ENCODE measurements around the gene KRTAP10-1. TPM values are rescaled to one million over a fixed set of nuclear protein-coding genes. Genes with fewer than 3 reads are reported as not detected.

KRTAP10-1 gene
- total RNA-seq, 1 experiment from 2014 or later: not detected

DNA sequence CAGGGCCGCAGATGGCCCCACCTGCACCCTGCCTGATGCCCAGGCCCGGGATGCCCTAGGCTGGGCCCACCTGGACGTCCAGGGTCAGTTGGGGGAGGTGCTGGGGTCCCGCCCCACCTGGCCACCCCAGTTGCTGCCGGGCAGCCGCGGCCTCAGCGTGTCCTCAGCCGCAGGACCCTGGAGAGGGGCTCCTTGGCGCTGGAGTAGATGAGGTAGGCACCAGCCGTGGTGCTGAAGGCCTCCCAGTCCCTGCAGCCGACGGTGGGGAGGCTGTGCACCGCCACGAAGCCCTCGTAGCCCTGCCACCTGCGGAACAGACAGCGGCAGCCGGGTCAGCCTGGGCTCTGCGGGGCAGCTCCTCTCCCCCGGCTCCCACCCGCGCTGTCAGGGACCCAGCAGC, 40.4 kb downstream of the KRTAP10-1 start (continued):
- TF ChIP-seq, protein P1, sequence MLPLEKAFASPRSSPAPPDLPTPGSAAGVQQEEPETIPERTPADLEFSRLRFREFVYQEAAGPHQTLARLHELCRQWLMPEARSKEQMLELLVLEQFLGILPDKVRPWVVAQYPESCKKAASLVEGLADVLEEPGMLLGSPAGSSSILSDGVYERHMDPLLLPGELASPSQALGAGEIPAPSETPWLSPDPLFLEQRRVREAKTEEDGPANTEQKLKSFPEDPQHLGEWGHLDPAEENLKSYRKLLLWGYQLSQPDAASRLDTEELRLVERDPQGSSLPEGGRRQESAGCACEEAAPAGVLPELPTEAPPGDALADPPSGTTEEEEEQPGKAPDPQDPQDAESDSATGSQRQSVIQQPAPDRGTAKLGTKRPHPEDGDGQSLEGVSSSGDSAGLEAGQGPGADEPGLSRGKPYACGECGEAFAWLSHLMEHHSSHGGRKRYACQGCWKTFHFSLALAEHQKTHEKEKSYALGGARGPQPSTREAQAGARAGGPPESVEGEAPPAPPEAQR (CRISPR knock-in tag; IDR thresholded peaks at IDR 0.05): no peak
- TF ChIP-seq, protein P2, sequence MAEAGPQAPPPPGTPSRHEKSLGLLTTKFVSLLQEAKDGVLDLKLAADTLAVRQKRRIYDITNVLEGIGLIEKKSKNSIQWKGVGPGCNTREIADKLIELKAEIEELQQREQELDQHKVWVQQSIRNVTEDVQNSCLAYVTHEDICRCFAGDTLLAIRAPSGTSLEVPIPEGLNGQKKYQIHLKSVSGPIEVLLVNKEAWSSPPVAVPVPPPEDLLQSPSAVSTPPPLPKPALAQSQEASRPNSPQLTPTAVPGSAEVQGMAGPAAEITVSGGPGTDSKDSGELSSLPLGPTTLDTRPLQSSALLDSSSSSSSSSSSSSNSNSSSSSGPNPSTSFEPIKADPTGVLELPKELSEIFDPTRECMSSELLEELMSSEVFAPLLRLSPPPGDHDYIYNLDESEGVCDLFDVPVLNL (CRISPR knock-in tag; IDR thresholded peaks at IDR 0.05; ENCODE audit: borderline replicate concordance, low read depth): no peak
- TF ChIP-seq CREM (CRISPR knock-in tag; IDR thresholded peaks at IDR 0.05): no peak
- no peak for TF ChIP-seq TP53 (CRISPR knock-in tag; IDR thresholded peaks at IDR 0.05)
- no peak for TF ChIP-seq SP1 (CRISPR knock-in tag; conservative IDR thresholded peaks at IDR 0.05)
- TF ChIP-seq, protein P3, sequence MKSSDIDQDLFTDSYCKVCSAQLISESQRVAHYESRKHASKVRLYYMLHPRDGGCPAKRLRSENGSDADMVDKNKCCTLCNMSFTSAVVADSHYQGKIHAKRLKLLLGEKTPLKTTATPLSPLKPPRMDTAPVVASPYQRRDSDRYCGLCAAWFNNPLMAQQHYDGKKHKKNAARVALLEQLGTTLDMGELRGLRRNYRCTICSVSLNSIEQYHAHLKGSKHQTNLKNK (CRISPR knock-in tag; IDR thresholded peaks at IDR 0.05): no peak

DNA sequence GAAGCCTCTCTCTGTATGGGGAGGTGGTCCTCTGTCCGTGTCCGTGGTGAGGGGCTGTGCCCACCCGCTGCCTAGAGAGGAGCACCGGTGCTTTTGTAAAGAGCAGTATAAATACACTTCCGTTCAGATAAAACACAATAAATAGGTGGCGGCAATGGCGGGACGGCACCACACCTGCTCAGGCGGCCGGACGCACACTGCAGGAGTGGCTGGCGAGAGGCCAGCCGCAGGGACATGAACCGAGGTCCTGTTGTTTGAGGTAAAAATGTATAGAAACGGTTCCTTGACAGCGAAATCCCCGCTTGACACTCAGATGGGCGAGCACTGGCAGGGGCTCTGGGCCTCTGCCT, 40.8 kb downstream of the KRTAP10-1 start:
- Mint-ChIP-seq H3K4me1 (peaks cover 27% of the 10 kb centered on the region), H3K27ac (no peak overlapping the region), H3K4me3 (no peak overlapping the region), H3K27me3 (ENCODE audit: low read depth) (no peaks in the 10 kb centered on the region), H3K36me3 (peaks cover 9% of the 10 kb centered on the region), H3K9me3 (no peaks in the 10 kb centered on the region)
- TF ChIP-seq HMGA2 (CRISPR knock-in tag; IDR thresholded peaks at IDR 0.05) (no peak), CREM (CRISPR knock-in tag; IDR thresholded peaks at IDR 0.05) (no peak), SMAD3 (CRISPR knock-in tag; IDR thresholded peaks at IDR 0.05; ENCODE audit: borderline replicate concordance) (no peak)
- TF ChIP-seq, protein P4, sequence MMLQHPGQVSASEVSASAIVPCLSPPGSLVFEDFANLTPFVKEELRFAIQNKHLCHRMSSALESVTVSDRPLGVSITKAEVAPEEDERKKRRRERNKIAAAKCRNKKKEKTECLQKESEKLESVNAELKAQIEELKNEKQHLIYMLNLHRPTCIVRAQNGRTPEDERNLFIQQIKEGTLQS (CRISPR knock-in tag; conservative IDR thresholded peaks at IDR 0.05): no peak
- ATAC-seq (no peak), DNase-seq (ENCODE audit: low spot score) (no peak)
- POLR2A ChIA-PET: no interaction called here
- CTCF ChIA-PET: interaction anchor here (0.6 kb wide), 1 partner anchor 11 kb away, joined by 4 read pairs; no protein-coding TSS in a partner anchor

DNA sequence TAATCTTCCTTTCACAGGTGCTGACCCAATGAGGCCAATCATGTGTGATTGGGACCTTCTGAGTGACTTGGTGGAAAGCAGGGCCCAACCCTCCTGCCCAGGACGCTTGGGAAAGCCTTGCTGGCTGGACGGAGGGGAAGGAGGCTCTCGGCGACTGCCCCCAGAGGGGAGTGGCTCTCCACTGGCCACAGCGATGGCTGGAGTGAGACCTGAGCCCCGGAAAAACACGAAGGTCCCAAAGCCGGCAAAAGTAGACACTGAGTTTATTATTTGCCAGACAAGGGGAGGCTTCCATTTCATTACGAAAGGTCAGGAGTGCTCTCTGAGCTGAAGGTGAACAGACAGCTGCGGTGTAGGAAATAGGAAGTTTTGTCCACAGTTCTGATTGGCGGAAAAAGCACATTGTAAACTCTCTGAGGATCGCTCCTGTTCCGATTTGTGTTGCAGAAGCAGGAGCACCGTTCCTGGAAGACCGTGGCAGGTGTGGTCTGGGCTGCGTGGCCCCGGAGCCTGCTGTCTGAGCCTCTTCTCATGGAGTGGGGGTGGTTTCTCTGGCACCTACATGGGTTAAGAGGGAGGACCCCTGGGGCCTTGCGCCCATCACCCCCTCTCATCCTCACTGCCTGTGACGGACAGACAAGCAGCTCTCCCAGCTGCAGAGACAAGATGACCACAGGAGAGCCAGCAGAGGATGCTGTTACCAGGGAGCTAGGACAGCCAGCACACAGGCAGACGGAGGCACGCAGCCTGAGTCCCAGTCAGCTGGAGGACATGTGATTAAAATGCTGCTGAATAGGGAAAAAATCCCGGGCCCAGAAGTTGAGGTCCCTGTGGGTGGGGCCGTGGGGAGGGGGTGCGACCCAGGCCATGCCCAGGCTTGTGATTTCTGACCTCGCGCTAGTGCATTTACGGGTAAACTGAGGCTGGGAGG, 41.5 kb downstream of the KRTAP10-1 start:
- TF ChIP-seq, protein P5, sequence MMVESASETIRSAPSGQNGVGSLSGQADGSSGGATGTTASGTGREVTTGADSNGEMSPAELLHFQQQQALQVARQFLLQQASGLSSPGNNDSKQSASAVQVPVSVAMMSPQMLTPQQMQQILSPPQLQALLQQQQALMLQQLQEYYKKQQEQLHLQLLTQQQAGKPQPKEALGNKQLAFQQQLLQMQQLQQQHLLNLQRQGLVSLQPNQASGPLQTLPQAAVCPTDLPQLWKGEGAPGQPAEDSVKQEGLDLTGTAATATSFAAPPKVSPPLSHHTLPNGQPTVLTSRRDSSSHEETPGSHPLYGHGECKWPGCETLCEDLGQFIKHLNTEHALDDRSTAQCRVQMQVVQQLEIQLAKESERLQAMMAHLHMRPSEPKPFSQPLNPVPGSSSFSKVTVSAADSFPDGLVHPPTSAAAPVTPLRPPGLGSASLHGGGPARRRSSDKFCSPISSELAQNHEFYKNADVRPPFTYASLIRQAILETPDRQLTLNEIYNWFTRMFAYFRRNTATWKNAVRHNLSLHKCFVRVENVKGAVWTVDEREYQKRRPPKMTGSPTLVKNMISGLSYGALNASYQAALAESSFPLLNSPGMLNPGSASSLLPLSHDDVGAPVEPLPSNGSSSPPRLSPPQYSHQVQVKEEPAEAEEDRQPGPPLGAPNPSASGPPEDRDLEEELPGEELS (CRISPR knock-in tag; IDR thresholded peaks at IDR 0.05): no peak
- TF ChIP-seq FOXJ3 (CRISPR knock-in tag; IDR thresholded peaks at IDR 0.05; ENCODE audit: borderline replicate concordance) (no peak), ZNF219 (CRISPR knock-in tag; IDR thresholded peaks at IDR 0.05; ENCODE audit: borderline replicate concordance) (no peak), ZNF423 (CRISPR knock-in tag; IDR thresholded peaks at IDR 0.05) (no peak), RELA (CRISPR knock-in tag; IDR thresholded peaks at IDR 0.05; ENCODE audit: borderline replicate concordance) (no peak)
- TF ChIP-seq, protein P6, sequence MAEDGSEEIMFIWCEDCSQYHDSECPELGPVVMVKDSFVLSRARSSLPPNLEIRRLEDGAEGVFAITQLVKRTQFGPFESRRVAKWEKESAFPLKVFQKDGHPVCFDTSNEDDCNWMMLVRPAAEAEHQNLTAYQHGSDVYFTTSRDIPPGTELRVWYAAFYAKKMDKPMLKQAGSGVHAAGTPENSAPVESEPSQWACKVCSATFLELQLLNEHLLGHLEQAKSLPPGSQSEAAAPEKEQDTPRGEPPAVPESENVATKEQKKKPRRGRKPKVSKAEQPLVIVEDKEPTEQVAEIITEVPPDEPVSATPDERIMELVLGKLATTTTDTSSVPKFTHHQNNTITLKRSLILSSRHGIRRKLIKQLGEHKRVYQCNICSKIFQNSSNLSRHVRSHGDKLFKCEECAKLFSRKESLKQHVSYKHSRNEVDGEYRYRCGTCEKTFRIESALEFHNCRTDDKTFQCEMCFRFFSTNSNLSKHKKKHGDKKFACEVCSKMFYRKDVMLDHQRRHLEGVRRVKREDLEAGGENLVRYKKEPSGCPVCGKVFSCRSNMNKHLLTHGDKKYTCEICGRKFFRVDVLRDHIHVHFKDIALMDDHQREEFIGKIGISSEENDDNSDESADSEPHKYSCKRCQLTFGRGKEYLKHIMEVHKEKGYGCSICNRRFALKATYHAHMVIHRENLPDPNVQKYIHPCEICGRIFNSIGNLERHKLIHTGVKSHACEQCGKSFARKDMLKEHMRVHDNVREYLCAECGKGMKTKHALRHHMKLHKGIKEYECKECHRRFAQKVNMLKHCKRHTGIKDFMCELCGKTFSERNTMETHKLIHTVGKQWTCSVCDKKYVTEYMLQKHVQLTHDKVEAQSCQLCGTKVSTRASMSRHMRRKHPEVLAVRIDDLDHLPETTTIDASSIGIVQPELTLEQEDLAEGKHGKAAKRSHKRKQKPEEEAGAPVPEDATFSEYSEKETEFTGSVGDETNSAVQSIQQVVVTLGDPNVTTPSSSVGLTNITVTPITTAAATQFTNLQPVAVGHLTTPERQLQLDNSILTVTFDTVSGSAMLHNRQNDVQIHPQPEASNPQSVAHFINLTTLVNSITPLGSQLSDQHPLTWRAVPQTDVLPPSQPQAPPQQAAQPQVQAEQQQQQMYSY (CRISPR knock-in tag; IDR thresholded peaks at IDR 0.05): no peak
- TF ChIP-seq, protein P7, sequence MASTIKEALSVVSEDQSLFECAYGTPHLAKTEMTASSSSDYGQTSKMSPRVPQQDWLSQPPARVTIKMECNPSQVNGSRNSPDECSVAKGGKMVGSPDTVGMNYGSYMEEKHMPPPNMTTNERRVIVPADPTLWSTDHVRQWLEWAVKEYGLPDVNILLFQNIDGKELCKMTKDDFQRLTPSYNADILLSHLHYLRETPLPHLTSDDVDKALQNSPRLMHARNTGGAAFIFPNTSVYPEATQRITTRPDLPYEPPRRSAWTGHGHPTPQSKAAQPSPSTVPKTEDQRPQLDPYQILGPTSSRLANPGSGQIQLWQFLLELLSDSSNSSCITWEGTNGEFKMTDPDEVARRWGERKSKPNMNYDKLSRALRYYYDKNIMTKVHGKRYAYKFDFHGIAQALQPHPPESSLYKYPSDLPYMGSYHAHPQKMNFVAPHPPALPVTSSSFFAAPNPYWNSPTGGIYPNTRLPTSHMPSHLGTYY (CRISPR knock-in tag; IDR thresholded peaks at IDR 0.05): no peak
- Mint-ChIP-seq H3K27ac (no peak overlapping the region), H3K4me1 (peaks cover 27% of the 10 kb centered on the region), H3K36me3 (peaks cover 14% of the 10 kb centered on the region), H3K27me3 (ENCODE audit: low read depth) (0 out of 2 replicates have a peak, but pooled peaks cover 1% of the 10 kb centered on the region), H3K9me3 (peaks cover 2% of the 10 kb centered on the region; the same call in 1 of the 2 replicates), H3K4me3 (no peak overlapping the region)
- DNase-seq (ENCODE audit: low spot score) (no peak), ATAC-seq (no peak)
- ChIA-PET CTCF (interaction anchor here (0.6 to 1.3 kb wide), 3 partner anchors 9 to 12 kb away, joined by 3 to 5 read pairs (median 4); no protein-coding TSS in a partner anchor), POLR2A (interaction anchor here (1.0 kb wide), 1 partner anchor 12 kb away, joined by 3 read pairs; no protein-coding TSS in a partner anchor)

Data from WTC11 (cell line).